ENCODE results near the gene NR2C2. TPM values are rescaled to one million over a fixed set of nuclear protein-coding genes. Genes with fewer than 3 reads are reported as not detected.

Gene NR2C2
- total RNA-seq, 1 experiment from 2014 or later = 41.5 TPM

DNA sequence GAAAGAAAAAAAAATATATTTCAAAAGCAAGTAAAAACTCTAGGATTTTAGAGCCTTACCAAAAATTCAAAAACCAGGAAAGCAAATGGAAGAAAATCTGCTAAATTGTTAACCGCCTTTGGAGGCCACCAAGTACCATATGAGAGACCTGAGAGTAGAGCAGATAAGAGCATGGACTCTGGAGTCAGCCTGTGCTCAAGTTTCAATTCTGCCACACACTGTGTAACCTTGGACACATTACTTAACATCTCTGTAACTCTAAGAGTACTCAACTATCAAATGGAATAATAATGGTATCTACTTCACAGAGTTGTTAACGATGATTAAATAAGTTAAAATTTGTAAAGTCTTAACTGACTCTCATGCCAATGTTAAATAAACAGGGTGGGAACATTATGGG, 138.9 kb downstream of the NR2C2 start:
- no TSS peak for BruUV-seq (replicated peaks)
- CTCF ChIA-PET = no interaction called here
- Mint-ChIP-seq H3K27ac (ENCODE audit: unreplicated experiment) (no peak overlapping the region), H3K36me3 (ENCODE audit: insufficient read depth, unreplicated experiment) (peaks cover 27% of the 10 kb centered on the region), H3K4me1 (ENCODE audit: low read depth, unreplicated experiment) (no peaks in the 10 kb centered on the region), H3K4me3 (ENCODE audit: low read depth, unreplicated experiment) (no peak overlapping the region), H3K27me3 (ENCODE audit: unreplicated experiment) (no peaks in the 10 kb centered on the region), H3K9me3 (ENCODE audit: low read depth, unreplicated experiment) (no peaks in the 10 kb centered on the region)
- intact Hi-C loops (cut with micrococcal nuclease; ENCODE audit: unreplicated experiment) = no loop called here
- no peak for TF ChIP-seq CTCF (IDR thresholded peaks at IDR 0.05; ENCODE audit: unreplicated experiment)
- DNase-seq = no peak

- Mint-ChIP-seq H3K4me1 (ENCODE audit: low read depth, unreplicated experiment) (no peaks in the 10 kb centered on the region), H3K36me3 (ENCODE audit: insufficient read depth, unreplicated experiment) (peaks cover 24% of the 10 kb centered on the region), H3K27me3 (ENCODE audit: unreplicated experiment) (no peaks in the 10 kb centered on the region), H3K27ac (ENCODE audit: unreplicated experiment) (no peak overlapping the region), H3K4me3 (ENCODE audit: low read depth, unreplicated experiment) (no peak overlapping the region), H3K9me3 (ENCODE audit: low read depth, unreplicated experiment) (no peaks in the 10 kb centered on the region)
- CTCF ChIA-PET = no interaction called here
- no peak for TF ChIP-seq CTCF (IDR thresholded peaks at IDR 0.05; ENCODE audit: unreplicated experiment)
- intact Hi-C loops (cut with micrococcal nuclease; ENCODE audit: unreplicated experiment) = no loop called here
- no peak for DNase-seq
- no TSS peak for BruUV-seq (replicated peaks)
Observed at GRCh38 chr3:15086699-15087098, 139.3 kb downstream of the NR2C2 start.

DNA sequence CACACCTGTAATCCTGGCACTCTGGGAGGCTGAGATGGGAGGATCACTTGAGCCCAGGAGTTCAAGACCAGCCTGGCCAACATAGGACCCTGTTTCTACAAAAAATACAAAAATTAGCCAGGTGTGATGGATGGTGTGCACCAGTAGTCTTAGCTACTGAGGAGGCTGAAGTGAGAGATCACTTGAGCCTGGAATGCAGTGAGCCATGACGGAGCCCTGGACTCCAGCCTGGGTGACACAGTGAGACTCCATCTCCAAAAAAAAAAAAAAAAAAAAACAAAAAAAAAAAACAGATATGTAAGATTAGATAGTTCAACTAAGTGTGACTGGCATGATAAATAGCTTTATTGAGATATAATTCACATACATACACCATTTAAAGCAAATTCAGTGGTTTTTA, 141.8 kb downstream of the NR2C2 start:
- no peak overlapping the region for H3K4me3 Mint-ChIP-seq (ENCODE audit: low read depth, unreplicated experiment)
- TF ChIP-seq CTCF (IDR thresholded peaks at IDR 0.05; ENCODE audit: unreplicated experiment) = no peak
- intact Hi-C loops (cut with micrococcal nuclease; ENCODE audit: unreplicated experiment) = no loop called here
- DNase-seq = no peak
- CTCF ChIA-PET = interaction anchor here (0.6 to 1.0 kb wide), 2 partner anchors 10 to 11 kb away, joined by 4 read pairs; partner anchors contain the start of gene RBSN
- no peak overlapping the region for H3K27ac Mint-ChIP-seq (ENCODE audit: unreplicated experiment)
- peaks cover 19% of the 10 kb centered on the region for H3K36me3 Mint-ChIP-seq (ENCODE audit: insufficient read depth, unreplicated experiment)
- H3K4me1 Mint-ChIP-seq (ENCODE audit: low read depth, unreplicated experiment) = no peaks in the 10 kb centered on the region
- H3K27me3 Mint-ChIP-seq (ENCODE audit: unreplicated experiment) = no peaks in the 10 kb centered on the region
- no TSS peak for BruUV-seq (replicated peaks)
- H3K9me3 Mint-ChIP-seq (ENCODE audit: low read depth, unreplicated experiment) = no peaks in the 10 kb centered on the region

DNA sequence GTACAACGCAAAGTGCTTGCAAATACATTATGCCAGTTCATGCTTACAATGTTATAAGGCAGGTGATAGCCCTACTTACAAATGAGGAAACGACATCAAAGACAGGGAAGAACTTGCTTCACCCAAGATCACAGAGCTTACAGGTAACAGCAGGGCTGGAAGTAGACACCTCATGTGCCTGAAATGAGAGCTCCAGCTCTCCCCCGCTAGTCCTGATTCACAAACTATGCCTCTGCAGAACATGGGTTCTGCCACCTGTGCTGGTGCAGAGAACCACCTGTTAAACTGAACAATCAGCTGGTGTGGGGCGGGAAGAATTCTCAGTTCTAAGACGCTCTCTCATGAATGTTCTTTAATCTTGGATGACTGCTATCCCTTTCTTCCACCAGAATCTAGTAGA, 144.2 kb downstream of the NR2C2 start:
- no TSS peak for BruUV-seq (replicated peaks)
- TF ChIP-seq CTCF (IDR thresholded peaks at IDR 0.05; ENCODE audit: unreplicated experiment) = no peak
- no peaks in the 10 kb centered on the region for H3K4me1 Mint-ChIP-seq (ENCODE audit: low read depth, unreplicated experiment)
- DNase-seq = no peak
- no peaks in the 10 kb centered on the region for H3K9me3 Mint-ChIP-seq (ENCODE audit: low read depth, unreplicated experiment)
- H3K27me3 Mint-ChIP-seq (ENCODE audit: unreplicated experiment) = no peaks in the 10 kb centered on the region
- CTCF ChIA-PET = interaction anchor here (0.7 kb wide), 1 partner anchor 25 kb away, joined by 3 read pairs; no protein-coding TSS in a partner anchor
- H3K4me3 Mint-ChIP-seq (ENCODE audit: low read depth, unreplicated experiment) = no peak overlapping the region
- intact Hi-C loops (cut with micrococcal nuclease; ENCODE audit: unreplicated experiment) = no loop called here
- H3K36me3 Mint-ChIP-seq (ENCODE audit: insufficient read depth, unreplicated experiment) = peaks cover 10% of the 10 kb centered on the region
- H3K27ac Mint-ChIP-seq (ENCODE audit: unreplicated experiment) = no peak overlapping the region
